Testis (tissue), 3 donors: ENCODE results near the gene REC8. TPM values are rescaled to one million over a fixed set of nuclear protein-coding genes. Genes with fewer than 3 reads are reported as not detected.

Experiments used
- DNase-seq: peaks from one replicate; pipeline ENCODE4 v3.0.0-alpha.2; 2019
- H3K27ac ChIP-seq, 2 donors: fragments of 200-600 bp; sonication (generic); one replicate each; pipeline ENCODE4 v1.5.1; 2019
- H3K27me3 ChIP-seq: fragments of 200-600 bp; sonication (generic); one replicate; pipeline ENCODE4 v1.5.1; 2019
- H3K36me3 ChIP-seq: fragments of 200-600 bp; sonication (generic); one replicate; pipeline ENCODE4 v1.5.1; 2017; ENCODE audit warnings: low read depth; ENCODE audit errors: missing control alignments
- H3K4me1 ChIP-seq: fragments of 200-600 bp; sonication (generic); one replicate; pipeline ENCODE4 v1.5.1; 2019
- H3K4me3 ChIP-seq, 2 donors: fragments of 200-600 bp; sonication (generic); one replicate each; pipeline ENCODE4 v1.5.1; 2017 to 2019
- H3K9me3 ChIP-seq: fragments of 200-600 bp; sonication (generic); one replicate; pipeline ENCODE4 v1.5.1; 2017
- CTCF ChIP-seq, 3 experiments: fragments of 450-650 bp in 2 of 3; fragments of 200-600 bp in 1 of 3; sonication (generic) in 1 of 3; IDR thresholded peaks; one replicate each; pipeline ENCODE4 v1.5.1; 2016 to 2019; ENCODE audit warnings: antibody characterized with exemption in 3 of 3, mild to moderate bottlenecking in 2 of 3, moderate library complexity in 1 of 3
- POLR2A ChIP-seq: fragments of 450-650 bp; IDR thresholded peaks from one replicate; pipeline ENCODE4 v1.6.1; 2017; ENCODE audit warnings: antibody characterized with exemption, mild to moderate bottlenecking, moderate library complexity
- WGBS, 2 donors: methylation state at CpG; one replicate each; pipeline ENCODE4 v1.1.5; 2018; 5-methylcytosine and 5-hydroxymethylcytosine counted together
- intact Hi-C: fragments of 100-400 bp; cut with DNase I; formaldehyde crosslinking; loops from one replicate; pipeline ENCODE4 v1.15.1; 2023; ENCODE audit warnings: low total_unique reads
- microRNA-seq, 2 donors: library from miRNA; unstranded; fragments of <30 nt; microRNA quantifications; one replicate each; pipeline ENCODE4, GENCODE V29; 2016; ENCODE audit warnings: borderline number of aligned reads in 2 of 2, borderline replicate concordance in 1 of 2
- polyA plus RNA-seq: library from polyadenylated mRNA; stranded (reverse); fragments of 350-450 nt; fragmentation: Illumina TruSeq; extraction: RNeasy Lipid Tissue Mini Kit (QIAGEN cat#74804); gene quantifications from one replicate; pipeline ENCODE4 v1.2.3, GENCODE V29; 2014; ENCODE audit warnings: low read depth, low replicate concordance; ENCODE audit not compliant: insufficient read depth
- small RNA-seq, 2 donors: library from RNA; depleted of rRNA; stranded (forward); fragments of <200 nt; gene quantifications; one replicate each; pipeline ENCODE3, GENCODE V24; 2016
- total RNA-seq, 2 donors: library from RNA; depleted of rRNA; stranded (reverse); fragments of >200 nt; gene quantifications; one replicate each; pipeline ENCODE4 v1.2.3, GENCODE V29; 2016

Gene REC8
- total and polyA plus RNA-seq, 3 donors from 2014 or later = 27.7 to 58.8 (median 55.9) TPM

- Histone ChIP-seq H3K27me3 (no peaks in the 10 kb centered on the region), H3K4me1 (peaks cover 9% of the 10 kb centered on the region), H3K4me3 (no peak overlapping the region), H3K27ac (no peak overlapping the region), H3K36me3 (no peaks in the 10 kb centered on the region), H3K9me3 (no peaks in the 10 kb centered on the region)
- intact Hi-C loops = no loop called here
- DNase-seq = no peak
- TF ChIP-seq CTCF (IDR thresholded peaks at IDR 0.05) (no peak), POLR2A (no peak)
- 70 to 75% methylated on average over 1 of the region's 1 CpG for WGBS, 2 donors
Measured at GRCh38 chr14:24226473-24226872, 54.6 kb downstream of the REC8 start.

DNA sequence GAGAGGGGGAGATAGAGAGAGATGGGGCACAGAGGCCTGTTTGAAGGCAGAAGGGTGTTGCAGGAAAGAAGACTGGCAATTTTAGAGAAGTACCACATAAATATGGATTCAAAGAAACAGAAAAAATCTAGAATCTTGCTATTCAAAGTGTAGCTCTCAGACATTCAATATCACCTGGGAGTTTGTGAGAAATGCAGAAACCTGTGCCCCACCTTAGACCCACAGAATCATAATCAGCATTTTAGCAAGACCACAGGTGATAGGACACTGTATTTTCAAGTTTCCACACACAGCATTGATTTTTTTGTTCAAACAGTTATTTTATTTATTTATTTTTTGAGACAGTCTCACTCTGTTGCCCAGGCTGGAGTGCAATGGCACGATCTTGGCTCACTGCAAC, 57.0 kb downstream of the REC8 start:
- H3K9me3 ChIP-seq = no peaks in the 10 kb centered on the region
- H3K4me1 ChIP-seq = peaks cover 18% of the 10 kb centered on the region
- no peak for DNase-seq
- no peak for TF ChIP-seq POLR2A
- no peak for TF ChIP-seq CTCF (IDR thresholded peaks at IDR 0.05)
- no peaks in the 10 kb centered on the region for H3K27me3 ChIP-seq
- no peaks in the 10 kb centered on the region for H3K36me3 ChIP-seq
- intact Hi-C loops = no loop called here
- H3K4me3 ChIP-seq = no peak overlapping the region
- H3K27ac ChIP-seq = no peak overlapping the region
- WGBS, 2 donors = 0 to 43% methylated on average over 1 of the region's 1 CpG

Small RNAs within 50 kb of the gene (microRNA-seq; reads per million reads assigned to microRNA genes)
- 0 reads per million in 2 donors for gene MIR7703

Small RNAs within 50 kb of the gene (small RNA-seq; reads per million reads assigned to genes)
- gene AL136295.4 (0 to 0.09 reads per million in 2 donors), gene CHMP4A (0.09 reads per million in 2 donors), gene IPO4 (0 to 0.19 reads per million in 2 donors), gene IRF9 (0 reads per million in 2 donors), gene MDP1 (0 reads per million in 2 donors), gene RNA5SP383 (0.37 to 0.47 reads per million in 2 donors)

Other genes starting within 250 kb of the REC8 start
Only the 30 nearest of the 32 such genes appear.
- 10 to 100 TPM; 15.7 to 23.4 TPM for gene DHRS4L2, start 183.2 kb upstream of the REC8 start, total RNA-seq
- gene DHRS4L2, start 183.2 kb upstream of the REC8 start, polyA plus RNA-seq = 22.4 TPM
- gene CARMIL3, start 120.1 kb upstream of the REC8 start, total RNA-seq = 1 to 10 TPM; 7.7 to 8.6 TPM
- gene CARMIL3, start 120.1 kb upstream of the REC8 start, polyA plus RNA-seq = 6.8 TPM
- under 1 TPM; 0.12 to 0.71 TPM for gene CPNE6, start 100.5 kb upstream of the REC8 start, total RNA-seq
- 5.7 TPM for gene CPNE6, start 100.5 kb upstream of the REC8 start, polyA plus RNA-seq
- gene PCK2, start 77.8 kb upstream of the REC8 start, total RNA-seq = 10 to 100 TPM; 20.7 to 30.6 TPM
- gene PCK2, start 77.8 kb upstream of the REC8 start, polyA plus RNA-seq = 43.6 TPM
- gene DCAF11, start 57.3 kb upstream of the REC8 start, total RNA-seq = 10 to 100 TPM; 67.6 to 68.0 TPM
- gene DCAF11, start 57.3 kb upstream of the REC8 start, polyA plus RNA-seq = 77.4 TPM
- gene NRL, start 57.1 kb upstream of the REC8 start, total RNA-seq = 1 to 10 TPM; 6.6 to 8.3 TPM
- gene NRL, start 57.1 kb upstream of the REC8 start, polyA plus RNA-seq = 8.2 TPM
- 1 to 10 TPM; 2.2 to 3.5 TPM for gene FITM1, start 41.4 kb upstream of the REC8 start, total RNA-seq
- gene FITM1, start 41.4 kb upstream of the REC8 start, polyA plus RNA-seq = 3.7 TPM
- 10 to 100 TPM; 43.3 to 63.9 TPM for gene PSME1, start 35.9 kb upstream of the REC8 start, total RNA-seq
- 101 TPM for gene PSME1, start 35.9 kb upstream of the REC8 start, polyA plus RNA-seq
- gene EMC9, start 30.5 kb upstream of the REC8 start, total RNA-seq = 10 to 100 TPM; 15.2 to 23.9 TPM
- 33.7 TPM for gene EMC9, start 30.5 kb upstream of the REC8 start, polyA plus RNA-seq
- 10 to 100 TPM; 49.8 to 78.1 TPM for gene PSME2, start 25.5 kb upstream of the REC8 start, total RNA-seq
- gene PSME2, start 25.5 kb upstream of the REC8 start, polyA plus RNA-seq = 122 TPM
- gene RNF31, start 24.6 kb upstream of the REC8 start, total RNA-seq = 10 to 100 TPM; 94.5 to 96.8 TPM
- 71.0 TPM for gene RNF31, start 24.6 kb upstream of the REC8 start, polyA plus RNA-seq
- 10 to 100 TPM; 45.7 to 56.2 TPM for gene IRF9, start 10.8 kb upstream of the REC8 start, total RNA-seq
- gene IRF9, start 10.8 kb upstream of the REC8 start, polyA plus RNA-seq = 74.8 TPM
- gene IPO4, start 16.7 kb downstream of the REC8 start, total RNA-seq = 100 to 1,000 TPM in 1 of 2 donors, 10 to 100 TPM in 1; 85.9 to 140 TPM
- 156 TPM for gene IPO4, start 16.7 kb downstream of the REC8 start, polyA plus RNA-seq
- gene TM9SF1, start 23.4 kb downstream of the REC8 start, total RNA-seq = 10 to 100 TPM; 45.0 to 50.0 TPM
- gene TM9SF1, start 23.4 kb downstream of the REC8 start, polyA plus RNA-seq = 53.2 TPM
- 10 to 100 TPM; 19.4 to 27.4 TPM for gene TSSK4, start 33.6 kb downstream of the REC8 start, total RNA-seq
- gene TSSK4, start 33.6 kb downstream of the REC8 start, polyA plus RNA-seq = 78.2 TPM
- 100 to 1,000 TPM in 1 of 2 donors, 10 to 100 TPM in 1; 52.9 to 111 TPM for gene CHMP4A, start 41.4 kb downstream of the REC8 start, total RNA-seq
- gene CHMP4A, start 41.4 kb downstream of the REC8 start, polyA plus RNA-seq = 56.3 TPM
- gene MDP1, start 44.0 kb downstream of the REC8 start, total RNA-seq = 10 to 100 TPM; 17.3 to 19.5 TPM
- 20.1 TPM for gene MDP1, start 44.0 kb downstream of the REC8 start, polyA plus RNA-seq
- 100 to 1,000 TPM in 1 of 2 donors, 10 to 100 TPM in 1; 94.6 to 110 TPM for gene NEDD8, start 60.3 kb downstream of the REC8 start, total RNA-seq
- 180 TPM for gene NEDD8, start 60.3 kb downstream of the REC8 start, polyA plus RNA-seq
- 10 to 100 TPM; 30.0 to 42.2 TPM for gene GMPR2, start 60.8 kb downstream of the REC8 start, total RNA-seq
- 49.9 TPM for gene GMPR2, start 60.8 kb downstream of the REC8 start, polyA plus RNA-seq
- gene TINF2, start 70.5 kb downstream of the REC8 start, total RNA-seq = 10 to 100 TPM; 27.5 to 32.1 TPM
- gene TINF2, start 70.5 kb downstream of the REC8 start, polyA plus RNA-seq = 45.6 TPM
- gene TGM1, start 91.1 kb downstream of the REC8 start, total RNA-seq = 10 to 100 TPM in 1 of 2 donors, 1 to 10 TPM in 1; 3.6 to 10.5 TPM
- 5.4 TPM for gene TGM1, start 91.1 kb downstream of the REC8 start, polyA plus RNA-seq
- 10 to 100 TPM; 70.9 to 90.2 TPM for gene RABGGTA, start 99.5 kb downstream of the REC8 start, total RNA-seq
- gene RABGGTA, start 99.5 kb downstream of the REC8 start, polyA plus RNA-seq = 33.5 TPM
- 10 to 100 TPM; 22.5 to 24.6 TPM for gene DHRS1, start 127.7 kb downstream of the REC8 start, total RNA-seq
- gene DHRS1, start 127.7 kb downstream of the REC8 start, polyA plus RNA-seq = 19.2 TPM
- gene NOP9, start 127.8 kb downstream of the REC8 start, total RNA-seq = 10 to 100 TPM; 25.0 to 27.6 TPM
- 20.1 TPM for gene NOP9, start 127.8 kb downstream of the REC8 start, polyA plus RNA-seq
- 1 to 10 TPM; 3.8 to 6.6 TPM for gene CIDEB, start 135.9 kb downstream of the REC8 start, total RNA-seq
- 7.0 TPM for gene CIDEB, start 135.9 kb downstream of the REC8 start, polyA plus RNA-seq
- 10 to 100 TPM; 23.4 to 28.1 TPM for gene LTB4R2, start 138.1 kb downstream of the REC8 start, total RNA-seq
- 4.2 TPM for gene LTB4R2, start 138.1 kb downstream of the REC8 start, polyA plus RNA-seq
- gene LTB4R, start 139.4 kb downstream of the REC8 start, total RNA-seq = 10 to 100 TPM; 10.3 to 10.9 TPM
- gene LTB4R, start 139.4 kb downstream of the REC8 start, polyA plus RNA-seq = 5.5 TPM
- 10 to 100 TPM; 13.9 to 23.1 TPM for gene ADCY4, start 163.0 kb downstream of the REC8 start, total RNA-seq
- 10.0 TPM for gene ADCY4, start 163.0 kb downstream of the REC8 start, polyA plus RNA-seq
- 10 to 100 TPM in 1 of 2 donors, 1 to 10 TPM in 1; 3.2 to 11.3 TPM for gene RIPK3, start 167.9 kb downstream of the REC8 start, total RNA-seq
- gene RIPK3, start 167.9 kb downstream of the REC8 start, polyA plus RNA-seq = 2.8 TPM
- gene NFATC4, start 196.1 kb downstream of the REC8 start, total RNA-seq = 10 to 100 TPM; 40.9 to 53.5 TPM
- gene NFATC4, start 196.1 kb downstream of the REC8 start, polyA plus RNA-seq = 83.6 TPM